Kasumi-1 (cell line): ENCODE measurements around the gene TMEM171.
A peak's percentile ranks its signal among the peaks of the same experiment; 100 is the strongest.

Source experiments
- DNase-seq, 2 experiments: peaks; one replicate each; lab custom pipeline; 2025; lab: John Stamatoyannopoulos, UW

Gene TMEM171

DNA sequence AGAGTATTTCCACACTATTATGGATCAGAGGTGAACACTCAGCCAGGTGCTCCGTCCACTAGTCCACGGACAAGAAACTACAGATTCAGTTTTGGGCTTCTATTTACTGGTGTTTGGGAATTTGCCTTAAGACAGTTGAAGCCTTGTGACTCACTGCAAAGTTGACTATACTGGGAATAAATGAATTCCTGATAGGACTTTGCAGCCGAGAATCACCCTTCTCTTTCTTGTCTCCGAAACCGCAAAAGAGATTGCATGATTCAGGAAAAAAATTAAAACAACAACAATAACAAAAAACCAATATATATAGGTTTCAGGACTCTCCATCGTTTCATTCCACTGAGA is 716 bp downstream of the TMEM171 start:
- DNase-seq = no peak

DNA sequence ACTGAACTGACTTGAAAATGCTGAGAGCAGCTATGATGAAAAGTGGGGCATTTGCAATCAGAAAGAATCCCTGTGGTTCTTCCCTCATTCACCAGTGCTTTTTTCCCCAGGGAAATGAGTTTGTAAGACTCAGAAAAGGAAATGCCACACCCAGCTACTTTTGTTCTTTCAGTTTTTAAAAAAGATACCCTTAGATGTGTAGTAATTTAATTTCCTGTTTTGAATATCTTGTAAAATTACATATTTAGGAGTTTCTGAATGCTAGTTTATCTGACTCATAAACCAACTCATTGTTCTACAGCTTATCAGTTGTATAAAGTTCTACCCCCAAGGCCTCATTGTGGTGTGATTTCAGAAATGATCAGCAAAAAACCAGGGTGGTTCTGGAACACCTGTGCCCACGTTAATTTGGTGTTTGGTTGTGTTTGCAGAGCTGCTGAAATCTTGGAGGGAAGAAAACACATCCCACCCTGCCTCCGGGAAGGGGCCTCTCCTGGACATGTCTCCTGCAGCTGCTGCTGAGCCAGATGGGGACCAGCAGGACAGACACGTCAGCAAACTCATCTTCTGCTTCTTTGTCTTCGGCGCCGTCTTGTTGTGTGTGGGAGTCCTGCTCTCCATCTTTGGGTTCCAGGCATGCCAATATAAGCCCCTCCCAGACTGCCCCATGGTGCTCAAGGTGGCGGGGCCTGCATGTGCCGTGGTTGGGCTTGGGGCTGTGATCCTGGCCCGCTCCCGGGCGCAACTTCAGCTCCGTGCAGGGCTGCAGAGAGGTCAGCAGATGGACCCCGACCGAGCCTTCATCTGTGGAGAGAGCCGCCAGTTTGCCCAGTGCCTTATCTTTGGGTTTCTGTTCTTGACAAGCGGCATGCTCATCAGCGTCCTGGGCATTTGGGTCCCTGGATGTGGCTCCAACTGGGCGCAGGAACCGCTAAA is 2.8 kb downstream of the TMEM171 start:
- DNase-seq = no peak

DNA sequence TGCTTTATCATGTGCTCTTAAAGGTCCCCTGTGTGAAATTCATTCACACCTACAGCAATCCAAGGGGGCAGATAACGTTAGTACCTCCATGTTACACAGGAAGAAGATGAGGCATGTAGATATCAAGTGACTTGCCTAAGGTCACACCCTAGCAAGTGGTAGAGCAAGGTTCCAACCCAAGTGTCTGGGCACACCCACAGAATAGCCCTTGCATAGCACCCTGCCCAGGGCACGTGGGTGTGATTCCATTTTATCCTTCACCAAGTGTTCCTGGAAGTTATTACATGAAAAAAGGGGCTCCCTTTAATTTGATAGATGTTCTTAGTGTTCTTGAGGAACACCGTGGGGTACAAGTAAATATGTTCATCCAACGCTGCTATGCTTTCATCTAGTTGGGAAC is 4.9 kb downstream of the TMEM171 start:
- no peak for DNase-seq

DNA sequence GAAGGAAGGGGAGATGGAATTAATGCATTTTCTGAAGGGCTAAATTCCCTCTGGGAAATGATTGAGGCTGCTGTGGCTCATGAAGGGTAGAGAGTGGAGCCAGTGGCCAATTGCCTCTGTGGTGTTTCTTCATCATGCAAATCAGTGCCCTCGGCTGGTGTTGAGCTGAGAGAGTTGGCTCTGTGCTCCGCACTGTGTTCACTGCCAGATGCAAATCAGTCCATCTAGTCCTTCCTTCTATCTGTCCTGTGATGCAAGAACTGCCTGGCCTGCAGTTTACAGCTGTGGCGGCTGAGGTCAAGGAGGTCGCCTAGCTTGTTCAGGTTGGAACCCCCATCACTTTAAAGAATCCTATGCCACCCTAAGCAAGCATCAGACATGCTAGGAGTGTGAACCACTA is 6.0 kb downstream of the TMEM171 start:
- DNase-seq = no peak

DNA sequence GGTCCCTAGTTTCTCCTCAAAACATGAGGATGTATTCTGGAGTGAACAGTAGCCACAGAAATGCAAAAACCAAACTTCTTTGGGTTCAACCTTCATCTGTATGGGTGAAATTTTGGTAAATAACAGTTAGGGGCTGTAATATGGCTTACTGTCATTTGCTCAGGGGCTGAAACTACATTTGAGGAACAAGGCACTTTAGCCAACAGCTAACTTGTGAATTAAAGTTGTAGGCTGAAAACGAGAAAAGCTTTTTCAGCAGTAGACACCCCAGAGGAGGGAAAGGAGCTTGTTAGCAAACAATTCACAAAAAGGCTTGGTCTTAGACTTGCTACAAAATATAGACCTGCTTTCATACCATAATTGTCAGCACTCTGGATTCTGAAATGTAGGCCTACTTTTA is 6.6 kb downstream of the TMEM171 start:
- DNase-seq = no peak

DNA sequence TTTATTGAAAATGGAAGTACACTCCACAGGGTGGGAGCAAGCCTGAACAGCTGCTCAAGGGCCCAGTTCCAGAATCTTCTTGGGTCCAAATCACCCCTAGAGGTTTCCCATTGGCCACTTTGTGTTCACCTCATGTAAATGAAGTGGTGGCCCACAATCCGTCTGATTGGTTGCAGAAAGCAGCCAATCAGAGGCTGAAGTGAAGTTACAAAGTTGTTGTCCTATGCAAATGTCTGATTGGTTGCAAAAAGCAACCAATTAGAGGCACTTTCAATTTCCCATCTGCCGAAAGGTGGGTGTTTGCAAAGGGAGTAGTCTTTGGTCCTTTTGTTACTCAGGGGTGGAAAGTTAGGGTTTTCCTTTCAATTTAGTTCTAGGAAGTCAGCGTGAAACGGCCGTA is 8.8 kb downstream of the TMEM171 start:
- no peak for DNase-seq

DNA sequence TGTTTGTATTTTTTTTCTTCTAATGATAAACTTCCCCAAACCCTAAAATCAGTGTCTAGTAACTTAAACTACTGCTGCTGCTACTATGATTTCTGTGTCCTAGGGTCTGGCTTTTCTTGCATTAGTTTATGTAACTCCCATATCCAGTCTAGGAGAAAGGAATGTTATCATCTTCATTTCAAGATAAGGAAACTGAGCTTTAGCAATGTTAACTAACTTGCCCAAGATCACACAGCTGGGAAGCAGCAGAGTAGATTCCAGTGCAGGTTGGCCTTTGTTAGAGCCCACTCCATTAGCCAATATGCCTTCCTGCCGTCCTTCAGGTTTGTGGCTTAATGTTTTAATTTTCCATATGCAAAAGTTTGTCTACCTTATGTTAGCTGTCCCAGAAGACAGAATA is 10.4 kb downstream of the TMEM171 start:
- no peak for DNase-seq

DNA sequence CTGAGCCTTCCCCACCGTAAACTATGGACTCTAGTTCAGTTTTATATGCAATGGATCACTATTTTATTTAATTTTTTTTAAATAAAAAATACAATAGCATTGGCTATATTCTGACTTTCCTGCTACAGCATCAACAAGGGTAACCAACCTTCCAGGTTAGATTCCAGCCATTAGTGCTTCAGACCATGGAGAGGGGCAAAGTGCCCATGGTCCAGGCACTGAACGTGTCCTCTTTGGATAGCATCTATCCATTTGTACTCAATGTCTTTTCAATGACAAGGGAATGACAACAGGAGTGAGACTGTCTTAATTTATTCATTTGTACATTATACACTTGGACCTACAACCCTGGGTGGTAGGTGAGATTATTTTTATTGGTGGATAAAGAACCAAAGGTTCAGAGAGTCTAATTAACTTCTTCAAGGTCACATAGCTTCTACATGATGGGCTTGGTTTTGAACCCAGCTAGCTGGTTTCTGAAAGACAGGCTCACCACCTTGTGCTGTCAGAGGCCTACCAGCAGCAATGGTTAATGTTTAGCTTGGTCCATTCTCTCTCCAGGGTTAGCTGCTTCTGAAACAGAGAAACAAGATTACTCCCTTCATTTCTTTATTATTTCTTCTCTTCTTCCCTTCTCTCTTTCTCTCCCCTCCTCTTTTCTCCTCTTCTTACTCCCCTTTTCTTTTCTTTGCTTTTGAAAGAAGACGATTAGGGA is 11.5 kb downstream of the TMEM171 start:
- no peak for DNase-seq

DNA sequence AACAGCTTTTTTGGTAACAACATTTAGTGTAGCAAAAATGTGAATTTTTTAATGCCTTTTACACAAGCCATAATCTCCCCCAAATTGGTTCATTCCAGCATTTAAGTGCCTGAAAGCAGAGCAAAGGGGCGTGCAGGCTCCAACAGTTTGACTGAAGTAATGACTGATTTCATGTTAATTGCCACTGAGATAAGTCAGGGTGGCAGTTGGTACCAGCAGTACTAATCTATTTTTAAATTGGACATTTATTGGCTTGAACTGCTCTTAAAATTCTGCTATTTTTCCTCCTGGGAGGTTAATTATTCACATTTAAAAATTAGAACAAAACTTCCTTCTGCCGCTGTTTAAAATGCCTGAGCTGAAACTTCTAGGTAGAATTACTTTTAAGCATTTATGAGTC is 12.4 kb downstream of the TMEM171 start:
- no peak for DNase-seq

DNA sequence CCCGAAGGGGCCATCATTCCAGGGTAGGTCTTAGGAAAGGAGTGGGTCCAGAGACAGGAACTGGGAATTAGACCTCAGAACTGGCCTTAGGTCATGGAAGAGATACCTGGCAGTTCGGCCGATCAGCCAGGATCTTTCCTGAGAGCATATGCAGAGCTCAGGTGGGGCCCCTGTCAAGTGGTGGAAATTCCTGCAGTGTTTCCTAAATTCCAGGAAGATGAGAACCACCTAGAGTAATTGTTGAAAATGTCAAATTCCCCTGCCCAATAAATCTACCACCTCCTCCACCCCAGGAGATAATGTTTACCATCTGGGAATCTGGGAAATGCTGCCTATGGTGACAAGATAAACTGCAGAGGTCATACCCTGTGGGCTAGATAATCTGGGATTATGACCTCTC is 14.6 kb downstream of the TMEM171 start:
- no peak for DNase-seq

DNA sequence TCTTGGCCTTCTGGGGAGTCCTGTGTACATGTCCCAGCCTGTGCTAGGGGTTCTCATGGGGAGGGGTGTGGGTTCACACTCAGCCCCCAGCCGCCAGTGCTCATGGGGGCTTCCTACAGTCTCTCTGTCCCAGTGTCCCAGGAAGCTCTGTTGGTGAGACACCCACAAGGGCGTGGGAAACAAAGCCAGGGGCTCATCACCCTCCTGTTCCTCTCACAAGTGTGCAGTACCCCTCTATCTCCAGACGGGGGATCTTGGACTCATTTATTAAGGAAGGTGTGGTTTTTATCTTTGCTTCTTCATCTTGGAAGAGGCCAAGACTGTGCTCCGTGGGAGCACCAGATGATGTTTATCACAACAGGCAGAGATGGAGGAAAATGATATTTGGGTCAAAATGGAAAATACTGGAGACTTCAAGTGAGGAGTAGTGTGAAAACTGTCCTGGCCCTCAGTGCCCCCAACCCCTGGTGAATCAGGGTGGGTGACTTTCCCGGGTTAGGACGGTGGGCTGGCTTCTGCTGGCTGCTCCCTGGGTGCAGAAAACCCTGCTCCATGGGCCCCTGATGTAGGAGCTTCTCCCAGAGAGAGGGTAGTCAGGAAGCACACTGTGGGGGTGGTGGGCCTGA is 15.2 kb downstream of the TMEM171 start:
- peak; percentile 57 to 66 for DNase-seq

DNA sequence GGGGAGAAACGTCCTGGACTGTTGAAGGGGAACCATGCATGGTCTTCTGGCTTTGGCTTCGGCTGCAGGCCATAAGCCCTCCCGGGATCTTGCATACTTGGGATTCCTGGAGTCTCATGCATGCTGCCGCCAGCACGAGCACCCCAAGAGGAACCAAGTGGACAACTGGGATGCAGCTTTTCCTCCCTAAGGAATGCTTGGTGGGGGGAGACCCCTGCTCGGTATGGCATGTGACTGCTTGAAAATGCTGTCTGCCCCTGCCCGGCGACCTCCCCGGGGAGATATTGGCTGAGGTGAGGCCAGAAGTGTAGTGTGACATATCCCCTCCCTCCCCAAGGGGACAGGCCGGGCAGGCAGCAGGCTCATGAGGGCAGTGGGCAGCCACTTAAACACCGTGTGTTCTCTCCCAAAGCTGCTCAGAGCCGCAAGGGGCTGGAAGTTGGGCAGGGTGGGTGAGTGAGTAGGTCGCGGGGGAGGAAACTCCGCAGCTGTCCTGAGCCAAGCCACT is 15.7 kb downstream of the TMEM171 start:
- DNase-seq = no peak

DNA sequence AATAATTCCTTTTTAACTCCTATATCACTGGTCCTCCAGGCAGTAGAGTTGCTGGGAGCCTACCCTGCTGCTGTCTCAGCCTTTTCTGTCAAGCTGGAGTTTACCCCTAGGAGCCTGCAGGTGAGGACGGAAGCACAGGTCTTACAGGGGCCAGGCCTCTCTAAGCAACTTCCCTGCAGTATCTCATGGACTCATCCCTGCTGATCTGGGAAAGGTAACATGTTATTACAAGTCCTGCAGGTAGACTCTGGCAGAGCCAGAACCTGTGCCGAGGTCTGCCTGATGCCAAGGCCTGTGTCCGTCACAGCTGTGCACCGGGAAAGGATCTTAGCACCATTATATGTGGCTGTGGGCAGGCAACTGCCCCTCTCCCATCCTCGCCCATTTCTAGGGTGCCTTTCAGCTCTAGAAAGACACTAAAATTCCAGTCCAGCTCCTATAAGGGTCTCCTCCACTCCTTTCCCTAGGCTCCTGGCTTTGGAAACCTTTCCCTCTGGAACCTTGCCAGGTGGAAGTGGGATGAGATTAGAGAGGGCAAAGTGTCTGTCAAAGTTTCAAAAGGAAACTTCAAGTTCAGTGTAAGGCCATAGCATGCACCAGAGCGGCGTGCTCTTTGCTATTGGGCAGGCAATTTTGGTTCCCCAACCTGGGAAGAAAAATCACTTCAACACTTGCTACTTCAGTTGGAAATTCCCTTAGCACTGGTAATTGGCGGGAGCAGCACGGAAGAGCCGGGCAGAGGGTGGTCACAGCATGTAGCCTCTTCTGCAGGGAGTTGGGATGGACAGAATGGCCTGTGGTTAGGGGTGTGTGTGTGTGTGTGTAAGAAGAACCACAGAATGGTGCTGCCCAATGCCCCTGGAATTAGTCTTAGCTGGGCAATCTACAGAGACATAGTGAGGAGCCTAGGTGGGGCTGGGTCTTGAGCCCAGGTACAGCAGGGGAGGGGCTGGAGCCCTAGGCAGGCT is 17.5 kb downstream of the TMEM171 start:
- DNase-seq = no peak

DNA sequence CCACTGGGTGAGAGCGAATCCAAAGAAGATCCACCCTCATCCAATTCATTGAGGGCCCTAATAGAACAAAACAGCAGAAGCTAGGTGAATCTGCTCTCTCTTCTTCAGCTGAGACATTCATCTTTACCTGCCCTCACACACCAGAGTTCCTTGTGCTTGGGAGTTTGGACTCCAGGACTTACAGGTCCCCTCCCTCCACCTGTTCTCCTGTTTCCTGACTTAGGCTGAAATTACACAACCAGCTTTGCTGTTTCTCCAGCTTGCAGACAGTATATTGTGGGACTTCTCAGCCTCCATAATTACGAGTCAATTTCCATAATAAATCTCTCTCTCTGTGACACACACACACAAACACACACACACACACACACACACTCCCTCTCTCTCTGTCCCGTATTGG is 19.1 kb downstream of the TMEM171 start:
- DNase-seq = no peak

DNA sequence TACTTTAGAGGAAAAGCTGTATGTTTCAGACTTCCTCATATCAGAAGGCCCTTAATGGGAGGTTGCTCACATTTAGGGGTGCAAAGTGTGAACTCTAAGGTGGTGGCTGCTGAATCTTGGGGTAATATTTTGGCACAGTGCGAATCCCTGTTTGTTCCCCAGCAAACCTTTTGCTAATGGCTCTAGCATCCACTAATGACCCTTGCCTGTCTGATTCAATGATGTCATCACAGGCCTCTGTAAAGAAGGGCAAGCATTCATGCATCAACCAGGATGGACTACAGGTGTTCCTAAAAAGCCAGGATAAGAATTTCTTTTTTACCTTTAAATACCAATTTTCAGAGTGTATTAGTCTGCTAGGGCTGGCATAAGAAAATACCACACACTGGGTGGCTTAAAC is 20.4 kb downstream of the TMEM171 start:
- no peak for DNase-seq

DNA sequence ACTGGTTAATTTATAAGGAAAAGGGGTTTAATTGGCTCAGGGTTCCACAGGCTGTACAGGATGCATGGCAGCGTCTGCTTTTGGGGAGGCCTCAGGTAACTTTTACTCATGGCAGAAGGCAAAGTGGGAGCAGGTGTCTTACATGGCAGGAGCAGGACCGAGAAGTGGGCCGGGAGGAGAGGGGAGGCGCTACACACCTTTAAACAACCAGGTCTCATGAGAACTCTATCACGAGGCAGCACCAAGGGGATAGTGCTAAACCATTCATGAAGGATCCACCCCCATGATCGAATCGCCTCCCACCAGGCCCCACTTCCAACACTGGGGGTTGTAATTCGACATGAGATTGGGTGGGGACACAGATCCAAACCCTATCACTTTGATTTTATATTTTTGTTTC is 21.7 kb downstream of the TMEM171 start:
- no peak for DNase-seq

DNA sequence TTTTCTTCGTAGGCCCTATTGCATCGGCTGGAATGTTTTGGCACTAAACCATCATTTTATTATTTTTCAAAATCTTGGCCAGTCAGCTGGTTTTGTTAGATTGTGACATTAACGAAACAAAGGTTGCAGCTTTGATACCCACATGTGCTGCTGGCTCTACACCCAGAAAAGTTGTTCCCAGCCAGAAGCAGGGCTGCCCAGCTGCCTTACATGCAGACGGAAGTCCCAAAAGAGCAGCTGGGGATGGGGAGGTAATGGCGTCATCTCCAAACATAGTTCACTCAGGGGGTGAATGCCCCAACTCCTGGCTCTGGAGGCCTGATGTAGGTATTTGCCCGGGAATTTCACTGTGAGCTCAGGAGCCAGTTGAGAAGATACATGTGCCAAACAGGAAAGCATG is 23.3 kb downstream of the TMEM171 start:
- no peak for DNase-seq

DNA sequence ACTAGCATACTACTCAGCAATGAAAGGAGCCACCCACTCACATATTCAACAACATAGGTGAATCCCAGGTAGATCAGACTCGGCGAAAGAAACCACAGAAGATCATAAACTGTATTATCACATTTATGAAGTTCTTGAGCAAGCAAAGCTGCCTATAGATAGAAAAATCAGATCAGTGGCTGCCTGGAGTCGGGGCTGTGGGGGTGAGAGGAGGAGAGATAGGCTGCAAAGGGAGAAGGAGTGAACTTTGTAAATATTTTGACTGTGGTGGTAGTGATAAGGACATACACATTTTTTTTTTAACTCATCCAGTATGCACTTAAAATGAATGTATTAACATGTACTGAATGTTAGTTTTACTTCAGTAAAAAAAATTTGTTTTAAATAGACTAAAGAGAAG is 29.2 kb downstream of the TMEM171 start:
- no peak for DNase-seq

DNA sequence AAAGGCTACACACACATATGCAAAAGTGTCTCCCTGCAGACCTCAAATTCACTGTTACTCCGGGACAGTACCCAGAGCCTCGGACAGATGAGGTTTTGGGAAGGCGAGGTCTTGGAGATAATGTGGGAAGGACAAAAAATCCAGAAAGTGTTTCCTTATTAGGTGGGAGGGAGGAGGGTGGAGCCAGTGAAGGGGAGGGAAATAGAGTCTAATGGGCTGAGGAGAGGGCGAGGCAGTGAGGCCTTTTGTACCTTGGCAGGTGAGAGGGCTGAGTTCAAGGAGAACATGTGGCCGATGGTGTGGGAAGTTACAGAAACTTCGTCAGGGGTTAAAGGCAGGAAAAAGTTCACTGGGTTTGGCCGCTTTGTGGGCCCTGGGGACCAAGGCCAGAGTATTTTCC is 30.5 kb downstream of the TMEM171 start:
- no peak for DNase-seq

DNA sequence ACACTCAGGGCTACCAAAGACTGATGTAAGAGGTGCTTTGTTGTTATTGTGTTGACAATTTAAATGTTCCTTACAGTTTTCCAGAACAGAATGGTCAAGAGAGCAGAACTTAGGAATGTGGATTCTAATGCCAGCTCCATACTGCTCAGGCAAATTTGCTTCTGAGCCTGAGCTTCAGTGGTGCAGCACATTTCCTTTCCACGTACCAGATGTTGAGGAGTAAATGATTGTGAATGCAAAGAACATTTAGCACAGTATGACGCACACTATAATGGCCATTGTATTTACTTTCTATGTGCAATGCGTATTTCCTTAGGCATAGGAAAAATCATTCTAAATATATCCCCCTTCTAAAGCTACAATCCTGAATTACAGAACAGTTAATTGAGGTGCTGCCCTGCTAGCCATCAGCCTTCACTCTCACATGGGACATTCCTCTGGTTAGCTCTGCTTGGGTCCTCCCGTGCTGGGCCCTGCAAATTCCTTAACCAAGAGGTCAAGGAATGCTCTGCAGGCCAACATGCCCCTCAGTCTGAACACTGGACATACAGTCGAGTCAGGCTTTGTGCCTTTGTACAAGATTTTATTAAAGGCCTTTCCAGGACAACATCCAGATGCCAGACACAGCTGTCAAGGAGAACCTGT is 31.5 kb downstream of the TMEM171 start:
- no peak for DNase-seq
